Activated CD8-positive, alpha-beta memory T cell treated with anti-CD3 and anti-CD28 coated beads for 36 hours (primary cell): ENCODE measurements around the gene CHTOP. TPM values are rescaled to one million over a fixed set of nuclear protein-coding genes. Genes with fewer than 3 reads are reported as not detected.

Source experiments
- CTCF ChIA-PET: fragments of 350-600 bp; sonication (Branson Sonifier 250); formaldehyde crosslinking; loops from one replicate; lab custom pipeline; 2021; ENCODE audit warnings: antibody characterized with exemption; lab: Charles Lee
- POLR2A ChIA-PET: fragments of 350-600 bp; sonication (Branson Sonifier 250); formaldehyde crosslinking; loops from one replicate; lab custom pipeline; 2021; ENCODE audit warnings: antibody characterized with exemption; lab: Charles Lee
- total RNA-seq, 2 experiments: library from RNA; stranded (reverse); gene quantifications; one replicate each; pipeline ENCODE4 v1.2.3, GENCODE V29; 2021

Gene CHTOP
- total RNA-seq, 2 experiments from 2014 or later, result 90.4 to 93.0 TPM

DNA sequence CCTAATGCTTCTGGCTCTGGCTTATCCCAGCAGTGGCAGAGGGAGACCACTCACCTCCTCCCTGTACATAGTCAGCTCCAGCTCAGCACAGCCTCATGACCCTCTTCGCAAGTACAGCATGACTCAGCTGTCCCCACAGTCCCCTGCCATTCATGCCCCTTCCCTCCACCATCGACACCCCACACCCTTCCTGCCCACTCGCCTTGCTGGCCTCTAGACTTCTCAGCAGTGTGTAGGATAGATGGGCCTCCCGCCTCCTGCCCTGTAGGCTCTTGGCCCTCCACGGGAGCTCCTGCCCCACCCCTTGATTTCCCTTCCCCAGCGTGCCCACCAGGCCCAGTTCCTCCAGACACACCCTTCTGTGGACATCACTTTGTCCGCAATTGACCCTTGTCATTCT is 54.4 kb downstream of the CHTOP start:
- ChIA-PET POLR2A (no interaction called here), CTCF (interaction anchor here (0.6 kb wide), 1 partner anchor 228 kb away, joined by 4 read pairs; no protein-coding TSS in a partner anchor)

DNA sequence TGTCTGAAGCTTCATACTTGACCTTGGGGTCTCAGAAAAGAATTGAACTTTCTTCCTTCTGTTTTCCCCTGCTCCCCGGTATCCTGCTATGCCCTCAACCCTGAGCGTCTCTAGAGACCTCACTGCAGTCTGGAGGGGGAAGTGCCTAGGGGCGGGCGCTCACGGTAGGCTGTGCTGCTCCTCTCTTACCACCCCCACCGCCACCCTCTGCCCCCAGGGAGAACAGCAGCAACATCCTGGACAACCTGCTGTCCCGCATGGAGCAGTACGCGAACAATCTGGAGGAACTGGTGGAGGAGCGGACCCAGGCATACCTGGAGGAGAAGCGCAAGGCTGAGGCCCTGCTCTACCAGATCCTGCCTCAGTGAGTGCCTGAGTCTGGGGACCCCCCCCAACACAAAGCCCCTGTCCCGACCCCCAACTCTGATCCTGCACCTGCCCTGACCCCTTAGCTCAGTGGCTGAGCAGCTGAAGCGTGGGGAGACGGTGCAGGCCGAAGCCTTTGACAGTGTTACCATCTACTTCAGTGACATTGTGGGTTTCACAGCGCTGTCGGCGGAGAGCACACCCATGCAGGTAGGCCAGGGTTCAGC is 55.0 kb downstream of the CHTOP start:
- POLR2A ChIA-PET, result no interaction called here
- CTCF ChIA-PET, result interaction anchor here (0.6 kb wide), 1 partner anchor 227 kb away, joined by 4 read pairs; no protein-coding TSS in a partner anchor

DNA sequence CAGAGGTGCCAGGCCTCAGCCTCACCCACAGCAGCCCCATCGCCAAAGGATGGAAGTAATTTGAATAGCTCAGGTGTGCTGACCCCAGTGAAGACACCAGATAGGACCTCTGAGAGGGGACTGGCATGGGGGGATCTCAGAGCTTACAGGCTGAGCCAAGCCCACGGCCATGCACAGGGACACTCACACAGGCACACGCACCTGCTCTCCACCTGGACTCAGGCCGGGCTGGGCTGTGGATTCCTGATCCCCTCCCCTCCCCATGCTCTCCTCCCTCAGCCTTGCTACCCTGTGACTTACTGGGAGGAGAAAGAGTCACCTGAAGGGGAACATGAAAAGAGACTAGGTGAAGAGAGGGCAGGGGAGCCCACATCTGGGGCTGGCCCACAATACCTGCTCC is 59.6 kb downstream of the CHTOP start:
- ChIA-PET CTCF (interaction anchor here (0.6 kb wide), 1 partner anchor 28 kb away, joined by 4 read pairs; no protein-coding TSS in a partner anchor), POLR2A (no interaction called here)

Other genes starting within 250 kb of the CHTOP start
- gene S100A8, start 243.0 kb upstream of the CHTOP start, total RNA-seq, result not detected
- gene S100A7A, start 217.5 kb upstream of the CHTOP start, total RNA-seq, result not detected
- not detected for gene S100A7, start 173.4 kb upstream of the CHTOP start, total RNA-seq
- gene S100A6, start 98.1 kb upstream of the CHTOP start, total RNA-seq, result 100 to 1,000 TPM; 203 to 213 TPM
- 1 to 10 TPM; 1.1 to 1.2 TPM for gene S100A5, start 93.1 kb upstream of the CHTOP start, total RNA-seq
- 100 to 1,000 TPM; 125 TPM for gene S100A4, start 88.3 kb upstream of the CHTOP start, total RNA-seq
- not detected for gene S100A3, start 84.8 kb upstream of the CHTOP start, total RNA-seq
- 1 to 10 TPM; 1.2 to 1.6 TPM for gene S100A2, start 68.2 kb upstream of the CHTOP start, total RNA-seq
- not detected for gene S100A16, start 20.9 kb upstream of the CHTOP start, total RNA-seq
- gene S100A14, start 17.7 kb upstream of the CHTOP start, total RNA-seq, result not detected
- 1 to 10 TPM; 5.1 to 6.9 TPM for gene S100A13, start 6.6 kb upstream of the CHTOP start, total RNA-seq
- not detected for gene S100A1, start 5.6 kb upstream of the CHTOP start, total RNA-seq
- 10 to 100 TPM; 34.3 to 34.4 TPM for gene SNAPIN, start 24.6 kb downstream of the CHTOP start, total RNA-seq
- gene ILF2, start 36.9 kb downstream of the CHTOP start, total RNA-seq, result 100 to 1,000 TPM; 372 to 384 TPM
- gene NPR1, start 44.6 kb downstream of the CHTOP start, total RNA-seq, result not detected
- gene INTS3, start 94.0 kb downstream of the CHTOP start, total RNA-seq, result 10 to 100 TPM; 54.9 to 55.3 TPM
- gene SLC27A3, start 141.3 kb downstream of the CHTOP start, total RNA-seq, result 10 to 100 TPM; 11.2 to 12.1 TPM